Measurements from ENCODE around the gene PPIL3. TPM values are rescaled to one million over a fixed set of nuclear protein-coding genes. Genes with fewer than 3 reads are reported as not detected.

PPIL3 gene
- total RNA-seq, 1 experiment from 2014 or later = 48.3 TPM

DNA sequence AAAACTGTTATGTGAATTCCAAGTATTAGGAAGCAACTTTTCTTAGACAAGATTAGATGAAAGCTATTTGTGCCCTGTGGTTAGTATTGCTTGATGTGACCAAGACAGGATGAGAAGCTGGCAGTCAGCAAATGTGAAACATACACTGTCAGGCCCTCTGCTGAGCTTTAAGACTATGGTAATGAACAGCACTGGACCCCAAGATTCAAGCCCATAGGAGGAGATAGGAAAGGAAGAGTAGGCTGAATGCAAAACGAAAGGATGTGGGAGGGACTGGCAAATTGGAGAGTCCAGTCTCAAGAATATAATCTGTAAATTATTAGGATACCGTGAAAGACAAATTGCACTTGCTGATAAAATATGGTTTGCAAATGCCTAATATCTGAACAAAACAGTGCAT is 60.8 kb downstream of the PPIL3 start:
- Histone ChIP-seq H3K4me1 (ENCODE audit: insufficient read depth, low read length, poor library complexity, severe bottlenecking) (no peaks in the 10 kb centered on the region), H3K27ac (ENCODE audit: low read depth, low read length, poor library complexity, severe bottlenecking) (no peak overlapping the region), H3K27me3 (replicated peaks; ENCODE audit: insufficient read depth, low read depth, low read length, poor library complexity) (no peaks in the 10 kb centered on the region), H3K9me3 (ENCODE audit: low read depth, low read length, poor library complexity, severe bottlenecking) (no peaks in the 10 kb centered on the region), H3K4me3 (ENCODE audit: low read depth, low read length, poor library complexity, severe bottlenecking) (no peak overlapping the region), H3K36me3 (ENCODE audit: insufficient read depth, low read length, poor library complexity, severe bottlenecking) (peaks cover 6% of the 10 kb centered on the region)
- ChIA-PET CTCF (no interaction called here), POLR2A (ENCODE audit: low non-redundant PET) (interaction anchor here (0.5 kb wide), 1 partner anchor 248 kb away, joined by 3 read pairs; no protein-coding TSS in a partner anchor)
- no TSS peak for BruUV-seq (replicated peaks)
- TF ChIP-seq, protein P1, sequence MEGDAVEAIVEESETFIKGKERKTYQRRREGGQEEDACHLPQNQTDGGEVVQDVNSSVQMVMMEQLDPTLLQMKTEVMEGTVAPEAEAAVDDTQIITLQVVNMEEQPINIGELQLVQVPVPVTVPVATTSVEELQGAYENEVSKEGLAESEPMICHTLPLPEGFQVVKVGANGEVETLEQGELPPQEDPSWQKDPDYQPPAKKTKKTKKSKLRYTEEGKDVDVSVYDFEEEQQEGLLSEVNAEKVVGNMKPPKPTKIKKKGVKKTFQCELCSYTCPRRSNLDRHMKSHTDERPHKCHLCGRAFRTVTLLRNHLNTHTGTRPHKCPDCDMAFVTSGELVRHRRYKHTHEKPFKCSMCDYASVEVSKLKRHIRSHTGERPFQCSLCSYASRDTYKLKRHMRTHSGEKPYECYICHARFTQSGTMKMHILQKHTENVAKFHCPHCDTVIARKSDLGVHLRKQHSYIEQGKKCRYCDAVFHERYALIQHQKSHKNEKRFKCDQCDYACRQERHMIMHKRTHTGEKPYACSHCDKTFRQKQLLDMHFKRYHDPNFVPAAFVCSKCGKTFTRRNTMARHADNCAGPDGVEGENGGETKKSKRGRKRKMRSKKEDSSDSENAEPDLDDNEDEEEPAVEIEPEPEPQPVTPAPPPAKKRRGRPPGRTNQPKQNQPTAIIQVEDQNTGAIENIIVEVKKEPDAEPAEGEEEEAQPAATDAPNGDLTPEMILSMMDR (conservative IDR thresholded peaks at IDR 0.05; ENCODE audit: low read depth, low read length) = no peak
- DNase-seq (ENCODE audit: low spot score) = no peak
- intact Hi-C loops (cut with micrococcal nuclease; ENCODE audit: unreplicated experiment) = no loop called here

DNA sequence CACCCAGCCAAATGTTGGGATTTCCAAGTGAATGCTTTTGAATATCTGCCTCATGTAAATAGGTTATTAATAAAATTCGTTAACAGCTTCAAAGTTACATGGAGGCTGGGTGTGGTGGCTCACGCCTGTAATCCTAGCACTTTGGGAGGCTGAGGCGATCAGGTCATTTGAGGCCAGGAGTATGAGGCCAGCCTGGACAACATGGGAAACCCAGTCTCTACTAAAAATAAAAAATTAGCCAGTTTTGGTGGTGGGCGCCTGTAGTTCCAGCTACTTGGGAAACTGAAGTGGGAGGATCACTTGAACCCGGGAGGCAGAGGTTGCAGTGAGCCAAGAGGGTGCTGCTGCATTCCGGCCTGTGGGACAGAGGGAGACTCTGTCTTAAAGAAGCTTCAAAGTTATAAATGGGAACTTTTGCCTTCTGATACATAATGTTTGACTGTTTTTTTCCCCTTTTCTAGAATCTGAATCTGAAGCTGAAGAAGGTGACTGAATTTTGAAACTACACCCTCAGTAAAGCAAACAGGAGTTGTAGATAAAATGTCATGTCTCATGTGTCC is 67.1 kb downstream of the PPIL3 start:
- BruUV-seq (replicated peaks) = no TSS peak
- intact Hi-C loops (cut with micrococcal nuclease; ENCODE audit: unreplicated experiment) = no loop called here
- TF ChIP-seq EZH2 (IDR thresholded peaks at IDR 0.05; ENCODE audit: borderline replicate concordance, low read depth, low read length, poor library complexity, severe bottlenecking) = no peak
- TF ChIP-seq, protein P1 (conservative IDR thresholded peaks at IDR 0.05; ENCODE audit: low read depth, low read length) = no peak
- Histone ChIP-seq H3K27me3 (replicated peaks; ENCODE audit: insufficient read depth, low read depth, low read length, poor library complexity) (no peaks in the 10 kb centered on the region), H3K9me3 (ENCODE audit: low read depth, low read length, poor library complexity, severe bottlenecking) (no peaks in the 10 kb centered on the region), H3K36me3 (ENCODE audit: insufficient read depth, low read length, poor library complexity, severe bottlenecking) (peaks cover 58% of the 10 kb centered on the region), H3K27ac (ENCODE audit: low read depth, low read length, poor library complexity, severe bottlenecking) (no peak overlapping the region), H3K4me1 (ENCODE audit: insufficient read depth, low read length, poor library complexity, severe bottlenecking) (no peaks in the 10 kb centered on the region), H3K4me3 (ENCODE audit: low read depth, low read length, poor library complexity, severe bottlenecking) (no peak overlapping the region)
- ChIA-PET POLR2A (ENCODE audit: low non-redundant PET) (no interaction called here), CTCF (no interaction called here)
- no peak for DNase-seq (ENCODE audit: low spot score)

Other genes starting within 250 kb of the PPIL3 start
- gene BZW1, start 77.2 kb downstream of the PPIL3 start, total RNA-seq (2021) = 321 and 396 TPM in 2 replicates
- 69.6 and 73.3 TPM in 2 replicates for gene CLK1, start 24.4 kb downstream of the PPIL3 start, total RNA-seq (2021)
- gene NIF3L1, start 294 bp upstream of the PPIL3 start, total RNA-seq (2021) = 56.4 and 56.7 TPM in 2 replicates
- 48.6 and 56.0 TPM in 2 replicates for gene ORC2, start 74.6 kb upstream of the PPIL3 start, total RNA-seq (2021)
- gene HYCC2, start 182.6 kb upstream of the PPIL3 start, total RNA-seq (2021) = 15.5 and 18.4 TPM in 2 replicates
- 119 and 120 TPM in 2 replicates for gene NDUFB3, start 182.9 kb upstream of the PPIL3 start, total RNA-seq (2021)
- 55.1 and 57.5 TPM in 2 replicates for gene CFLAR, start 227.1 kb upstream of the PPIL3 start, total RNA-seq (2021)

All from A673 (cell line).